GM12874 (cell line): Measurements from ENCODE around the gene UBE2V1.

Source experiments
- TF ChIP-seq, protein P1 (sequence below): IDR thresholded peaks from 2 replicates; pipeline ENCODE4 v1.5.1; 2011; ENCODE audit warnings: low read depth, mild to moderate bottlenecking, control low read depth, low read length, moderate library complexity; ENCODE audit not compliant: insufficient read depth

The UBE2V1 gene

DNA sequence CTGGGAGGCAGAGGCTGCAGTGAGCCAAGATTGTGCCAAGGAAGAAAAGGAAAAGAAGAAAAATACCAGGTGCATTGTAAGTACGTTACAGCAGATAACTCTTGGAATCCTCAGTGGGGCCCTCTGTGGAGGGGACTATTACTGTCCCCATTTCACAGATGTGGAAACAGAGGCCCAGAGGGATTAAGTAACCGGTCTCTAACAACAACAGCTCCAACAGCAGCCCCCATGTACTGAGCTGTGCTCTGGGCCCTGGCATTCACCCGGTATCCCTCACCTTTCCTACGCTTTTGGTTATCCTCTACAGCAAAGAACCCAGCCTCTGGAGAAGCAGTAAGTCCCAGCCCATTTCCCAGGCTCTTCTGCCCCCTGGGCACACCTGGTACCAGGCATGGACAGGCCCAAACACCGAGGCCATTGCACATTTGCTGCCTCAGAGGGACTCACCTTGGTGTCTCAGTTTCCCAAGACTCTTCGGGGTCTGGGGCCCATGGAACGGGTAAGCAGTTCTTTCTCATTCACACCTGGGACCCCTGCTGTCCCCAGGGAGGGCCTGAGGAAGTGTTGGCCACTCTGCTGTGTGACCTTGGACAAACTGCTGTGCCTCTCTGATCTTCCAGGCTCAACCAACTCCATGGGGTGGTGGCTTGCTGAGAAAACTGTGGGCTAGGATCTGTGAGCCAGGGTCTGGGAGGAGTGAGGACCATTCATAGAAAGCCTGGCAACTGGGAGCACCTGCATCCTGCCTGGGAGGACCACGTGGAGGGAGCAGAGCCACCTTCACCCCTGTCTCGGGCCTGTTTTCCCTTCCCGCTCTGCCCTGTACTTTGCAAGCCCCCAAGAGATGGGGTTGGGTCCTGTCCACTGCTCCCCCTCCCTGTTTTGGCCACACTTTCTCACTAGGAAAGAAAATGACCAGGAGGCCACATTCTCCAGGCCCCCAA is 70.3 kb downstream of the UBE2V1 start:
- TF ChIP-seq, protein P1, sequence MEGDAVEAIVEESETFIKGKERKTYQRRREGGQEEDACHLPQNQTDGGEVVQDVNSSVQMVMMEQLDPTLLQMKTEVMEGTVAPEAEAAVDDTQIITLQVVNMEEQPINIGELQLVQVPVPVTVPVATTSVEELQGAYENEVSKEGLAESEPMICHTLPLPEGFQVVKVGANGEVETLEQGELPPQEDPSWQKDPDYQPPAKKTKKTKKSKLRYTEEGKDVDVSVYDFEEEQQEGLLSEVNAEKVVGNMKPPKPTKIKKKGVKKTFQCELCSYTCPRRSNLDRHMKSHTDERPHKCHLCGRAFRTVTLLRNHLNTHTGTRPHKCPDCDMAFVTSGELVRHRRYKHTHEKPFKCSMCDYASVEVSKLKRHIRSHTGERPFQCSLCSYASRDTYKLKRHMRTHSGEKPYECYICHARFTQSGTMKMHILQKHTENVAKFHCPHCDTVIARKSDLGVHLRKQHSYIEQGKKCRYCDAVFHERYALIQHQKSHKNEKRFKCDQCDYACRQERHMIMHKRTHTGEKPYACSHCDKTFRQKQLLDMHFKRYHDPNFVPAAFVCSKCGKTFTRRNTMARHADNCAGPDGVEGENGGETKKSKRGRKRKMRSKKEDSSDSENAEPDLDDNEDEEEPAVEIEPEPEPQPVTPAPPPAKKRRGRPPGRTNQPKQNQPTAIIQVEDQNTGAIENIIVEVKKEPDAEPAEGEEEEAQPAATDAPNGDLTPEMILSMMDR, result no peak

DNA sequence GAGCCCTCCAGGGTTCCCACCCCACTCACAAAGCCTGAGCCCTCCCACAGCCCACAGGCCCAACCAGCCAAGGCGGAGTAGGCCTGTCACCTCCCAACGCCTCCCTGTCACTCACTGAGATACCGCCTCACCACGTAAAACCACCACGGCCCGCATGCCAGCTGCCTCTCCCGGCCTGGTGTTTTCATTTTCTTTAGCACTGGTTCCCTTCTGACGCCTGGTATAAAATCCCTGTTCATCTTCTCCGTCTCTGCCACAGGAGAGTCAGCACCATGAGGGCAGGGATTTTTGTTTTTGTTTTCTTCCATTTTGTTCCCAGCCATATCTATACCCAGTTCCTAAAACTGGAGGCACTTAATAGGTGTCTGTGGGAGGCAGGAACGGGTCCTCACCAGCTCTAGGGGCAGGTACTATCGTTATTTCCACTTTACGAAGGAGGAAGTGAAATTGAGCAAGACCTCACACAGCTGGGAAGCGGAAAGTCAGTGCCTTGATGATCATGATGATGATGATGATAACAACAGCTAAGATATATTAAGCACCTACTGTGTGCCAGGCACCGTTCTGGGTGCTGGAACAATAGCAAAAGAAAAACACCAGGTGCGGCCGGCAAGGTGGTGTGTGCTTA is 71.6 kb downstream of the UBE2V1 start:
- TF ChIP-seq, protein P1, result no peak

DNA sequence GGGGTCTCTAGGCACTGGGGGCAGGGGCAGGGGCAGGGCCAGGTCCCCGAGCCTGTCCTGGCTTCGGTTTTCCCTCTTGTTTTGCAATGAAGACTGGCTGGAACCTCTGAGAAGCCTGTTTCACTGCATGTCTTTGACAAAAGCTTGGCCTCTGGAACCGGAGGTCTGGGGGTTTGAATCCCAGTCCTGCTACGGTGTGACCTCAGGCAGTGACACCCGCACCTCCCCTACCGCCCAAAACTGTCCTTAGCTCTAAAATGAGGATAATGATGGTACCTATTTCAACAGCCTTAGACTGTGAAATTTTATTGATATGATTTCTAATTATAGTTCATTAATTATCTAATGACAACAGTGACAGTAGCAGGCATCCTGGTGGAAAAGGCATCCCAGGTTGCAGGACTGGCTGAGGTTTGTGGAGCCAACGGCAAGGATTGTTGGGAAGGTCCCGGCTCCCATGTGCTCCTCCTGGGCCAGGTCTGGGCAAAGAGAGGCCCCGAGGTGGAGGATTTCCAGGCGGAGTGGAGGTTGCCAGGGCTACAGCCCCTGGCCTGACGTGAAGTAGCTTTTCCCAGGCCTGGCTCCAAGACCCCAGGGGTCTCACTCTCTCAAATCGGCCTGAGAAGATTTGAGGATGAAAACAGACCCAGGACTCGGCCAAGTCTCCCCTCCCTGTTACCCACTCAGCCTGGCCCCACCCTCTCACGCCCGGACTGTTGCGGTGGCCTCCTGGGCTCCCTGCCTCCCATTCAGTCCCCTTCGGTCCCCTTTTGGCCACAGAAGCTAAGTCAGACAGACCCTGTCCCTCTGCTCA is 72.3 kb downstream of the UBE2V1 start:
- TF ChIP-seq, protein P1, result no peak

DNA sequence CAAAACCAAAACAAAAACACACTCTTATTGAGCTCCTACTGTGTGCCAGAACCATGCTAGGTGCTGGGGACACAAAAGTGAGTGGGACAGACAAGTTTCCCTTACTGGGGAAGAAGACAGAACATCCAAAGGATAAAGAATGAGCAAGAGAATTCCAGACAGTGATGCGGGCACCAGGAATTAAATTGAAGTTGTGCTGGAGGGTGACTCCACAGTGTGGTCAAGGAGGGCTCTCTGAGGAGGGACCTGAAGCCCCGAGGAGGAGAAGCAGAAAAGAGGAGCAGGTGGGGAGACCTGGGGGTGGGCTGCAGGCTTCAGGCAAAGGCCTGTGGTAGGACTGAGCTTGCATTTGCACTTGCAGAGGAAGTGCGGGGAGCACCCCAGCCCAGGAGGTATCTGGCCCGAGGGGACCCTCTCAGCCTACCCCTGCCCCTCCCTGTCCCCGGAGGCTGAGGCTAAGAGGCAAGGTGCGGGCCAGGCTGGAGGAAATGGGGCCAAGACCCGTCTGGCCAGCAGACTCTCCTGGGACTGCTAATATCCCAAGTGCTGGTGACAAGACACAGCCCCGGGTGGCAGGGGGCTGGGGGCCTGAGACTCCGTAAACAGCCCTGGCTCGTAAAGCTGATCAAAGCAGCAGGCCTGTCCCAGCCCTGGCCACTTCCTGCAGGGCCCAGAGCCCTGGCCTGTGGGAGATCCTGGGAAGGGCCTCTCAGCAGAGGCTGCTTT is 73.1 kb downstream of the UBE2V1 start:
- TF ChIP-seq, protein P1, result no peak

DNA sequence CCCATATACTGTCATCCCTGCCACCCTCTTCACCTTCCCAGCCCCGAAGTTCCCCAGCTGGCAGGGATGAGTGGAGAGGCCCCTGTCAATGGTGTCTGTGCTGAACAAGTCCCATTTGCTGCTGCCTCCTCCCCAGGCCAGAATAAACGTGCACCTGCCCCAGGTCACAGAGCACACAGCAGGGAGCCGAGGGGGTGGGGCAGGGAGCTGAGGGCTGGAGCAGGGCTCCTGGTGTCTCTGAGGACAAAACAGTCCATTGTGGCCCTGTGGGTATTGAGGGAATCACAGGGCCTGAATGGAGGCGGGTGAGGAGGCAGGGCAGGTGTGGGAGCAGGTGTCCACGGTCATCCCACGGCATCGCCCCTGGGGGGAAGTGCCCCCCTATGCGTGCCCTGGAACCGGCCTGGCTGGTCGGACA is 74.4 kb downstream of the UBE2V1 start:
- TF ChIP-seq, protein P1, result no peak

DNA sequence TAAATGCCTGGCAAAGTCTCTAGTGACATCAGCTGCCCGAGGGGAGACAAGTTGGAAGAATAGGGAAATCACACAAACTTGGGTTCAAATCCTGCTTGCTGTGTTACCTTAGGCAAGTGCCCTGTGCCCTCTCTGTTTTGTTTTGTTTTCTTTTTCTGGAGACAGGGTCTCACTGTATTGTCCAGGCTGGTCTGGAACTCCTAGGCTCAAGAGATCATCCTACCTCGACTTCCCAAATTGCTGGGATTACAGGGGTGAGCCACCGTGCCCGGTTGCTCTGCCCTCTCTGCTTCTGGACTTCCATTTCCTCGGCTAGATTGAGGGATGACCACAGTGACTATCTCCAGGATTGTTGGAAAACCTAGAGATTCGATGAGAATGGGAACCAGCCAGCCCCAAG is 74.8 kb downstream of the UBE2V1 start:
- TF ChIP-seq, protein P1, result no peak
